Stimulated activated effector memory CD8-positive, alpha-beta T cell treated with anti-CD3 and anti-CD28 coated beads, Interleukin-12 subunit alpha, Interleukin-12 subunit beta, amount 100 ng/mL, for 72 hours (primary cell): Measurements from ENCODE around the gene STYXL1.

Experiments
- ATAC-seq: fragments of 150-1000 bp; cut with Tn5 transposase; 2 replicates; pipeline ENCODE4 v1.10.0; 2021
- DNase-seq, 2 donors: peaks; one replicate each; pipeline ENCODE4 v3.0.0; 2021 to 2022; ENCODE audit warnings: low spot score in 2 of 2
- H3K27ac Mint-ChIP-seq: one replicate; pipeline ENCODE4 v1.8.0; 2022; ENCODE audit warnings: mild to moderate bottlenecking, mixed read lengths
- H3K36me3 Mint-ChIP-seq: one replicate; pipeline ENCODE4 v1.8.0; 2022; ENCODE audit warnings: mild to moderate bottlenecking, mixed read lengths
- H3K4me1 Mint-ChIP-seq: one replicate; pipeline ENCODE4 v1.8.0; 2022; ENCODE audit warnings: mixed read lengths
- H3K4me3 Mint-ChIP-seq: one replicate; pipeline ENCODE4 v1.8.0; 2022; ENCODE audit warnings: mild to moderate bottlenecking, mixed read lengths
- H3K9me3 Mint-ChIP-seq: one replicate; pipeline ENCODE4 v1.8.0; 2022; ENCODE audit warnings: mixed read lengths

Gene STYXL1

DNA sequence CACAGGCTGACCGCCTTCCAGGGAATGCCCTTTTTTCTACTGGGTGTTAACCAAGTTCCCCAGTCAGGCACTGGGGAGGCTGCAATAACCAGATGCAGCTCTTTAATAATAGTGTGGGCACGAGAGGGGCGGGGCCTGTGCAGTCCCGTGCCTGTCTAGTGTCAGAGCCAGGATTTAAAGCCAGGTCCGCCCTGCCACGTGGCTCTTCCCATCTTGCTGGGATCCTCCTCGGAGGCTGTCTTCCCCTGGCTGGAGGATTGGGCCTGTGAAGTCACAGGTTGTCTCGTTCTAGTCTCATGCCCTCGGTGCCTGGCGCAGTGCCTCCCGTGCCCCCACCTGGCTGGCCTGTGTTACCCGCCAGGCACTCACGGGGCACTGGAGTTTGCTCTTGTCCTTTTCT lies 78.6 kb downstream of the STYXL1 start:
- DNase-seq (no peak), ATAC-seq (no peak)
- no peak overlapping the region for H3K4me3 Mint-ChIP-seq
- H3K36me3 Mint-ChIP-seq: peaks cover 29% of the 10 kb centered on the region
- H3K4me1 Mint-ChIP-seq: peaks cover 6% of the 10 kb centered on the region
- H3K27ac Mint-ChIP-seq: peak overlapping the region; percentile 65
- H3K9me3 Mint-ChIP-seq: no peaks in the 10 kb centered on the region

DNA sequence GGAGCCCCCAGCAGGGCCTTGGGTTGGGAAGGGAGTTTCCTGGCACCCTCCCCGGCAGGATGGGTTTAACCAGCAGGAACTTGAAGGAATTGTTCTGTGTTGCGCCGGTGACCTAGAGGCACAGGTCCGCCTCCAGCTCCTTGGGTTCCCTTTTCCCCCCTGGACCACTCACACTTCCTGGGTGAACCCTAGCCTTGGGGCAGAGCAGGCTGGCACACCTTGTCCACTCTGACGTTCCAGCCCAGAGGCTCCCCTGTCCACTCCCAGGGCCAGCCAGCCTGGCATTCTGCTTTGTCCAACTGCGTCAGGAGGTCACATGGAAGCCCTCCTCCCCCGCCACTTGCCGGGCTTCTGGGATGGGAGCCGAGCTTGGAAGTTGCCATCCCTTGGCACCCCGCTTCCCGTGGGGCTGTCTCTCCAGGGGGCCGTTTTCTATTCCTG lies 79.2 kb downstream of the STYXL1 start:
- H3K36me3 Mint-ChIP-seq: peaks cover 23% of the 10 kb centered on the region
- no peak overlapping the region for H3K27ac Mint-ChIP-seq
- H3K4me1 Mint-ChIP-seq: peaks cover 7% of the 10 kb centered on the region
- no peak for DNase-seq
- H3K9me3 Mint-ChIP-seq: no peaks in the 10 kb centered on the region
- no peak for ATAC-seq
- no peak overlapping the region for H3K4me3 Mint-ChIP-seq

DNA sequence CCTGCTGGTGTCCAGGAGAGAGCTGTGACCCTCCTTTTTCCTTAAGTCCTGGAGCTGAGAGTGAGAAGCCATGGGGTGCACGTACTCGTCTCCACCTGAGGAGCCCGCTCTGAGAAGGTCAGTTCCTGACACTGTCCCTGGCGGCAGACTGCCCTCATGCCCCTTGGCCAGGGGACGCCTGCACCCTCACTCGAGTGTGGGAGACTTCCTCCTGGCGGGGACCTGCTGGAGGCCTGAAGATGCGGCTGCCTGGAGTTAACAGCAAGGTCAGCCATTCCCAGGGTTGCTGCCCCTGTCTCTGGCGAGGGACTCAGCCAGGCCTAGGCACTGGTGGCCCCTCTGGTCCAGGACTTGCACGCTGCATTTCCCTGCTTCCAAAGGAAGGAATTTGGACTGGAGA lies 79.8 kb downstream of the STYXL1 start:
- Mint-ChIP-seq H3K36me3 (peaks cover 18% of the 10 kb centered on the region), H3K4me1 (peaks cover 10% of the 10 kb centered on the region), H3K4me3 (no peak overlapping the region), H3K9me3 (no peaks in the 10 kb centered on the region), H3K27ac (no peak overlapping the region)
- ATAC-seq: no peak
- DNase-seq: no peak

DNA sequence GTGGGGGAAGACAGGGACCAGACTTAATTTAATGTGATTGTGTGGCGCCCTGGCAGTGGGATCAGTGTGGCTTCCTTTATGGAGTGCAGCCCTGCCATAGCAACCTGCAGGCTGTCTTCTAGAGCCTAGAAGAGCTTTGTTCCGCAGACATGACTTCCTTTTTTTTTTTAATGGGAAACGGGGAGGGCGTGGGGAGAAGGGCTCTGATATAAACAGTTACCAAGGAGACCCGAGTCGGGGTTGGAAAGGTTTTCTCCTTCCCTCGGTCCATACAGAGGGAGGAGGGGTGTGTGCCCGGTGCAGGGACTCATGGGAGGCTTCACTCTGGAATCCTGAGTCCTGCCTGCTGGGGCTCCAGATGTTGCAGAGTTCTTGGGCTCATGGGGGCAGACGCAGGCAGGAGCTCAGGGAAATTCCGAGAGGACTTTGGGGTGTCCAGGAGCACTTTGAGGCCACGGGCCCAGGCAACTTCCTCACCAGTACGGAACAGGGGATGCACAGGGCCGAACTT lies 80.3 kb downstream of the STYXL1 start:
- Mint-ChIP-seq H3K4me3 (no peak overlapping the region), H3K27ac (no peak overlapping the region), H3K9me3 (no peaks in the 10 kb centered on the region), H3K4me1 (peaks cover 10% of the 10 kb centered on the region), H3K36me3 (peaks cover 13% of the 10 kb centered on the region)
- DNase-seq (no peak), ATAC-seq (no peak)

DNA sequence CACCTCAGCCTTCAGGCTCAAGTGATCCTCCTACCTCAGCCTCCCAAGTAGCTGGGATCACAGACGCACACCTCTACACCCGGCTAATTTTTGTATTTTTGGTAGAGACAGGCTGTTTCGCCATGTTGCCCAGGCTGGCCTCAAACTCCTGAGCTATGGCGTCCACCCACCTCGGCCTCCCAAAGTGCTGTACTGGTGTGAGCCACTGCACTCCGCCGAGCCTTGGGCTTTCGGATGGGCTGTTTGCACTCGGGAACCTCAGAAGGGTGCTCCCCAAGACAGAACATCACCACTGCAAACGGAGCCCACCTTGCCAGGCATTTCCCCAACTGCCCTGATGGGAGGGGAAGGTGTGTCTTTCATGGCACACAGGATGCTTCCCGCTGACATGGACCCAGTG lies 80.7 kb downstream of the STYXL1 start:
- Mint-ChIP-seq H3K36me3 (peaks cover 8% of the 10 kb centered on the region), H3K9me3 (no peaks in the 10 kb centered on the region), H3K27ac (no peak overlapping the region), H3K4me1 (peaks cover 10% of the 10 kb centered on the region), H3K4me3 (no peak overlapping the region)
- no peak for ATAC-seq
- no peak for DNase-seq

DNA sequence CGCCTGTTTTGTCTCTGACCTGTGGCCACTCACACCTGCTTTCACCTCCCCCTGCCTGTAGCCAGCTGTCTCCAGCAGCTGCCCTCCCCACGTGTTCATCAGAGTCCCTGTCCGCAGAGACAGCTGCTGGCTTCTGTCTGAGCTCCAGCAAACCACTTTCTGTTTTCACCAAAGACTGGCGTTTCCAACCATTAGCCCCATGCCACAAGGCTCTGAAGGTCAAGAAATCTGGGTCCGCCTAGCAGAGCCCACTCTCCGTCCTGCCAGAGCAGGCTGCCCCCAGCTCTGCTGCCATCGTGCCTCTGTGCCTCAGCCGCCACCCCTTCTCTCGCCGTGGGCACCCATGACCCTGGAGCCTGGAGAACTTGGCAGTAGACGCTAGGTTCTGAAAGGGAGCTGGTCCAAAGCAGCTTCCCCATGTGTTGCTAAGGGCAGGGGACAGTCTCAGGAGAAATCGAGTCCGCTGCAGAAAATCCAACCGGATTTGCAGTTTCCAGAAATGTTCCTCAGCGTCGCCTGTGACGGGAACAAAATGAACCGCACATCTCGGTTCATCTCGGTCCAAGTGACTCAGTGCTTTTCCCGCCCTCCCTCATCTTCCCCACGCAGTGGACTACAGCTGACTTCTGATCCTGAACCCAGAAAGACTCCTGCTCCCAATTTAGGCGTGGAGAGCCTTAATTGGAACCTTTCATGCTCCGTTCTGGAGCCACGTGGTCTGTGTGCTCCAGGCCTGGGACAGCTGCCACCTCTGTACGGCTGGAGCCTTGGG lies 81.4 kb downstream of the STYXL1 start:
- ATAC-seq (no peak), DNase-seq (no peak)
- Mint-ChIP-seq H3K4me3 (no peak overlapping the region), H3K27ac (no peak overlapping the region), H3K9me3 (no peaks in the 10 kb centered on the region), H3K36me3 (peaks cover 12% of the 10 kb centered on the region), H3K4me1 (peaks cover 10% of the 10 kb centered on the region)

DNA sequence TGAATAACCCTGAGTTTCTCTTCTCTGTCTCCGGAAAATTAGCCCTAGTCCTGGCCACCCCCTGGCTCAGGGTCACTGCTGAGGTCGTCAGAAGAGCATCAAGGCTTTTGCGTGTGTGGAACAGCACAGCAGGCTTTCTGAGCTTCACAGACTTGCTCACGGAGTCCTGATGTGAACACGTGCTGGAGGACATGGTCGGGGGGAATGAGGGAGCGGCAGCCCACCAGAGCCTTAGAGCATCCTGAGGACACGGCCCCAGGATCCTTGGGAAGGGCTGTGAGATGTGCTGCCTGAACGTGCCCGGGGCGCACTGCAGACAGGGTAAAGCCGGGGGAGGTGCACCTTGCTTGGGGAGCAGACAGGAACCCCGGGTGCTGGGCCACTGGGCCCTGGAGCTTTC lies 82.2 kb downstream of the STYXL1 start:
- Mint-ChIP-seq H3K4me3 (no peak overlapping the region), H3K27ac (no peak overlapping the region), H3K4me1 (peaks cover 10% of the 10 kb centered on the region), H3K9me3 (no peaks in the 10 kb centered on the region), H3K36me3 (peaks cover 15% of the 10 kb centered on the region)
- ATAC-seq (no peak), DNase-seq (no peak)

DNA sequence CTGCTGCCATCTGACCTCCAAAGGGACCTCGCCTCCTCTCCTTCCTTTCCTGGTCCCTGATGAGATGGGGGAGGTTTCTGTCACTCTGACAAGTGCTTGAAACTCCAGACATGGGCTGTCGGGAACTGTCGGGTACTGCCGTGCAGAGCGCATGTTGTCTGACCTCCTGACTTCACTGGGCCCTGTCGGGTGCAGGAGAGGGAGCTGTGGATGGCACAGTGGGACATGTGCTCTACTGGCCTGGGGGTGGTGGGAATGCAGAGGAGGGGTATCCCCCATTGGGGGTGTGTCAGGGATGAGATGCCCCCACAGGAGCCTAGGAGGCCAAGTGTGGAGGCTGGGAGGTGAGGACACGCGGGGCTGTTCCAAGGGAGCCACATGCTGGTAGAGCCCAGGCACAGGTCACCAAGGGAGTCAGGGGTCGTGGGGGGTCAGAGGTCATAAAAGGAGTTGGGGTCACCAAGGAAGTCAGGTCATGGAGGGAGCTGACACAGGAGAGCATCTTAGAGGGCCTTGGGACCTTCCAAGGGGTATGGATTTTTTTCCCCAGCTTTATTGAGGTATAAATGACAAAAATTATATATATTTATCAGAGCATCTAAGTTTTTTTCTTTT lies 84.3 kb downstream of the STYXL1 start:
- Mint-ChIP-seq H3K27ac (no peak overlapping the region), H3K9me3 (no peaks in the 10 kb centered on the region), H3K4me3 (no peak overlapping the region), H3K4me1 (peaks cover 4% of the 10 kb centered on the region), H3K36me3 (peaks cover 8% of the 10 kb centered on the region)
- no peak for ATAC-seq
- DNase-seq: no peak

DNA sequence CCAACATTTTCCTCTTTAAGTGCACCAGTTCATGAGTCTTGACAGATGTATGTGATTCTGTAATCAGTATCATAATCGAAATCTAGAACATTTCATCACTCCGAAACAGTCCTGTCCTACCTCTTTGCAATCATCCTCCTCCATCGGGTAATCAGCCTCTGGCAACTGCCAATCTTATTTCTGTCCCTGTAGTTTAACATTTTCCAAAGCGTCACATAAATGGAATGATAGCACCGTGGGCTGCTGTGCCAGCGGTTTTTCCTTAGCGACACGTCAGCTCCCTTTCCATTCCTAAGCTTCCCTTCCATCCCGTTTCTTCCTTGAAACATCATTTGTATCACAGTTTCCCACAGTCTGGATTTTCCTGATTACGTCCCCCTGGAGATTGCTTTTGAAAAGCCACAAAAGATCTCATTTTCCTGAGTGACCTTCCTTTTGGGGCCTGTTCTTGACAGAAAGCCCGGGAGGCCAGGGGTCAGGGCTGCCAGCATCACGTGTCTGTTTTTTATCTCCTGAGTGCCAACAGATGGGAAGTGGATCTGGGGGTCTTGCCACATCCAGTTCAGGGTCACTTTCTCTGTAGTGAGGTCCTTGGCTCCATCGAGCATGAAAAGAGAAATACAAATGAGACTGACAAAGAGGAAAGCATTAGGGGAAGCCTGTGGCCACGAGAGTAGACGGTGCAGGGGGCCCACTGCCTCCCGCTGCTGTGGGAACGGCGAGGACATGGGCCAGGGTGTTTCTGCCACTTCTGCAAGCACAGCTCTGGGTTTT lies 85.0 kb downstream of the STYXL1 start:
- Mint-ChIP-seq H3K4me1 (peaks cover 4% of the 10 kb centered on the region), H3K27ac (no peak overlapping the region), H3K36me3 (peaks cover 15% of the 10 kb centered on the region), H3K4me3 (no peak overlapping the region), H3K9me3 (no peaks in the 10 kb centered on the region)
- no peak for ATAC-seq
- no peak for DNase-seq

DNA sequence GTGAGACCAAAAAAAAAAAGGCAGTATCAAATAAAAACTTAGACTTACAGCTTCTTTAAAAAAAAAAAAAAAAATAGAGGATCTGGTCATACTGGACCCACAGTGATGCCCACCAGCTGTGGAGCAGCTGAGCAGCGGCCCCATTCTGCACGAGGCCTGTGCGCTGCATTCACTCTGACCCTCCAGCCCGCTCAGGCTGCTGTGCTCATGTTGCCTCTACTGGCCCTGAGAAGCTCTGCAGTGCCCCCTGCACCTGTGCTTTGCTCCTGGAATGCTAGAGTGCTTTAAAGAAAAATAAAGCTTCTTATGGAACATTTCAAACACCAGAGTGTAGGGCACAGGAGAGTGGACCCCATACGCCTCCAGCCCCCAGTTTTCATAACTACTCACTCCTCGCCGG lies 86.6 kb downstream of the STYXL1 start:
- H3K36me3 Mint-ChIP-seq: peaks cover 24% of the 10 kb centered on the region
- ATAC-seq: no peak

DNA sequence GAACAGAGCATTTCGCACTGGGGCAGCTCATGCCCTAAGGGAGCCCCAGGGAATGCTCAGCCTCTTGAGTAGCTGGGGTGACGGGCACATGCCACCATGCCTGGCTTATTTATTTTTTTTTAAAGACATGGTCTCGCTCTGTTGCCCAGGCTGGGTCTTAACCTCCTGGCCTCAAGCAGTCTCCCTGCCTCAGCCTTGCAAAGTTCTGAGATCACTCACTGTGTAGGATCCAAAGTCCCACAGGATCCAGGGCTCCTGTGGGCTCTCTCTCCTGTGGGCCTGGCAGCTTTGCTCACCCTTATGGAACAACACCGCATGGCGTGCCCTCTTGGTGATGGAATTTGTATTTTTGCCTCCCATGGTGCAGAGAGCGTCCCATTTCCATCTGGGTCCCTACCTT lies 87.4 kb downstream of the STYXL1 start:
- no peaks in the 10 kb centered on the region for H3K9me3 Mint-ChIP-seq
- peaks cover 32% of the 10 kb centered on the region for H3K36me3 Mint-ChIP-seq
- H3K27ac Mint-ChIP-seq: no peak overlapping the region
- H3K4me3 Mint-ChIP-seq: no peak overlapping the region
- no peak for ATAC-seq
- H3K4me1 Mint-ChIP-seq: peaks cover 4% of the 10 kb centered on the region
- DNase-seq: no peak

More for the DNA sequence above, 86.6 kb downstream of the STYXL1 start:
- Mint-ChIP-seq H3K4me1 (peaks cover 4% of the 10 kb centered on the region), H3K4me3 (no peak overlapping the region), H3K27ac (no peak overlapping the region), H3K9me3 (no peaks in the 10 kb centered on the region)
- no peak for DNase-seq

DNA sequence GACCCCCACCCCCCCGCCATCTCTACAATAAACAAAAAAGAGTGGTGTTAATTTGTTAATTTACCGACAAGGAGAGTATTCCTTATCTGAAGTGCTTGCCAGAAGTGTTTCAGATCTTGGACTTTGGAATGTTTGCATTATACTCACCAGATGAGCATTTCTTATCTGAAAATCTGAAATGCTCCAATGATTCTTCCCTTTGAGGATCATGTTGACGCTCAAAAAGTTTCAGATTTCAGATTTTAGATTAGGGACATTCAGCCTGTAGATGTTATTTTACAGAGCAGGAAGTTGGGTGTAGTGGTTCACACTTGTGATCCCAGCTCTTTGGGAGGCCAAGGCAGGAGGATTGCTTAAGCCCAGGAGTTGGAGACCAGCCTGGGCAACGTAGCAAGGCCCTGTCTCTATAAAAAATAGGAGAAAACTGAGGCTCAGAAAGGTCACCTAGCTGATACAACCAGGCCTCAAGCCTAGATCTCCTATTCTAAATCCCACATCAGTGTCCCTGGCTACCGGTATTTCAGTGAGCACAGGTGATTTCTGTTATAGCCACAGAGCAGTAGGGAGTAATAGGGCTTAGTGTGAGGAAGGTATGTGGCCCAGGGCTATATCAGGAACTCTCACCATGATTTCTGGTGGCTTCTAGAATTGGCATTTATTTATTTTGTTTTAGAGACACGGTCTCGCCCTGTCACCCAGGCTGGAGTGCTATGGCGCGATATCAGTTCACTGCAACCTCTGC lies 88.8 kb downstream of the STYXL1 start:
- no peak for ATAC-seq
- H3K36me3 Mint-ChIP-seq: peaks cover 35% of the 10 kb centered on the region
- DNase-seq: no peak
- H3K4me1 Mint-ChIP-seq: peaks cover 4% of the 10 kb centered on the region
- H3K27ac Mint-ChIP-seq: no peak overlapping the region
- H3K4me3 Mint-ChIP-seq: no peak overlapping the region
- no peaks in the 10 kb centered on the region for H3K9me3 Mint-ChIP-seq

DNA sequence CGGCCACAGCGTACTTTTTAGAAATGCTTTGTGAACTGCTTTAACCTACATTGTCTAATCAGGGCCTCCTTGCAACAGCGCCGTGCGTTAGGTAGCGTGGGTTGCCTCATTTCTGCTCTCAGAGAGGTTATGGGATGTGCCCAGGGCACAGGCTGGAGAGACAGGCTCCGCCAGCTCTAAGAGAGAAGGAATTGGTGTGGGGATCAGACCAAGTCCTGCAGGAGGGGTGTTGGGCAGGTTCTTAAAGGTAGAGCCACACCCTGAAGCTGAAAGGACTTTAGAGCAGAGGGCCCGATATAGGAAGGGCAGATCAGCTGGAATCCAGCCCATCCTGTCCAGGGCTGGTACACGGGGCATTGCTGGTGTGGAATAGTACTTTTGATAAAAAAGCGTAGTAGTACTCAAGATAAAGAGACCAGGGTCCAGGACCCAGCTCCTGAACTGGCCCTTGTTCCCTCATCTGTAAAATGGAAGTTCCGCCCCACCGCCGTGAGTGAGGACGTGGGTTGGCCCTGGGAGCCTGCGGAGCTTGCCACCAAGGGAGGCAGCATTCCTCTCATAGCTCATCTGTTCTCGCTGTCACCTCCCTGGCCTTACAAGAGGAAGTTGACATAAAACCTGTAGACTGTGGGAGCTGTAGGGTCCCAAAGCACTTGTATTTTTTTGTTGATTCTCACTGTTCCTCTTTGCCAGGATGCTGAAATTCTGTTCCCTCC lies 90.6 kb downstream of the STYXL1 start:
- H3K4me1 Mint-ChIP-seq: no peaks in the 10 kb centered on the region
- H3K9me3 Mint-ChIP-seq: no peaks in the 10 kb centered on the region
- ATAC-seq (no peak), DNase-seq (no peak)
- no peak overlapping the region for H3K4me3 Mint-ChIP-seq
- H3K27ac Mint-ChIP-seq: no peak overlapping the region
- H3K36me3 Mint-ChIP-seq: peaks cover 35% of the 10 kb centered on the region

DNA sequence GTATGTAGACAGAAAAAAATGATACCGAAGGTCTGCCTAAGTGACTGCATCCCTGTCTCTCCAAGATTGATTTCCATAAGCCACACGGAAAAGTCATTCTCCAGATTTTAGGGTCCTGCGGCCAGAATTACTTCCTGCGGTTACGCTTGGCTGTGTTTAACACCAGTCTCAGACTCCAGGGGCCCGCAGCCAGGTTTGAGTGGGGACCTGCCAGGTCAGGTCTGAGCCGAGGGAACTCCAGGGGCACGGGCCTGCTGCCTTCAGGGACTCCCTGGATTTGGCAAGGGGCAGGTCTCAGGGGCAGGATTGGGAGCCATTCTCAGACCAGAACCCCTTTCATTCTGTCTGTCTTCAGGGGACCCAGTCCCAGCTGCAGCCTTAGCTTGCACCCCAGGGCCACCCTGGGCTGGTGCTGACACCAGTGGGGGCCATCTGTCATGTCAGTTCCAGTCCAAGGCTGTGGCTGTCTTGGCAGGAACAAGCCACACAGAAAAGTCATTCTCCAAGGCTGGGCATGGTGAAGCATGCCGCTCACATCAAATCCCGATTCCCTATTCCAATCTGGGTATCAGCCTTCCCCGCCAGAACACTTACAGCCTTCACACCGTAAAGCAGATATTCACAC lies 92.4 kb downstream of the STYXL1 start:
- DNase-seq (no peak), ATAC-seq (no peak)
- no peak overlapping the region for H3K27ac Mint-ChIP-seq
- H3K4me3 Mint-ChIP-seq: no peak overlapping the region
- no peaks in the 10 kb centered on the region for H3K9me3 Mint-ChIP-seq
- H3K36me3 Mint-ChIP-seq: peaks cover 27% of the 10 kb centered on the region
- no peaks in the 10 kb centered on the region for H3K4me1 Mint-ChIP-seq
